ENCODE measurements around the gene MAP3K5. TPM values are rescaled to one million over a fixed set of nuclear protein-coding genes. Genes with fewer than 3 reads are reported as not detected.

Gene MAP3K5
- total and polyA plus RNA-seq, 4 donors = 7.5 to 28.3 (median 22.8) TPM

- ATAC-seq (ENCODE audit: insufficient read depth, low FRiP score) (no peak), DNase-seq (no peak)
- Histone ChIP-seq H3K4me3 (no peak overlapping the region), H3K27ac (ENCODE audit: low read depth in 1 of 2, low read length in 1 of 2) (no peak overlapping the region), H3K27me3 (ENCODE audit: control insufficient read depth in 3 of 3, insufficient read depth in 3 of 3, low read length in 2 of 3) (no peaks in the 10 kb centered on the region), H3K9ac (ENCODE audit: insufficient read depth in 1 of 2, low read length in 2 of 2) (no peak overlapping the region), H3K4me1 (ENCODE audit: control insufficient read depth in 5 of 5, insufficient read depth in 5 of 5, low read length in 5 of 5) (peaks cover 0 to 25% (median 0%) of the 10 kb centered on the region in 5 donors), H3K9me3 (ENCODE audit: control insufficient read depth in 4 of 4, insufficient read depth in 3 of 4, low read length in 3 of 4) (no peaks in the 10 kb centered on the region), H3K36me3 (ENCODE audit: control insufficient read depth in 4 of 4, insufficient read depth in 4 of 4, low read length in 4 of 4) (no peaks in the 10 kb centered on the region)
- 93 to 95% methylated on average over 6 of the region's 6 CpGs for WGBS, 2 donors
- TF ChIP-seq CTCF (IDR thresholded peaks at IDR 0.05; ENCODE audit: control extremely low read depth, extremely low read depth) = no peak
Observed at GRCh38 chr6:136783021-136783420, 9.3 kb downstream of the MAP3K5 start.

GRCh38 chr6:136782021-136782770, 10.1 kb downstream of the MAP3K5 start:
- H3K27me3 ChIP-seq (ENCODE audit: control insufficient read depth in 3 of 3, insufficient read depth in 3 of 3, low read length in 2 of 3) = no peaks in the 10 kb centered on the region
- H3K4me1 ChIP-seq (ENCODE audit: control insufficient read depth in 5 of 5, insufficient read depth in 5 of 5, low read length in 5 of 5) = peaks cover 0 to 22% (median 0%) of the 10 kb centered on the region in 5 donors
- no peak for DNase-seq
- no peak overlapping the region for H3K4me3 ChIP-seq
- H3K9me3 ChIP-seq (ENCODE audit: control insufficient read depth in 4 of 4, insufficient read depth in 3 of 4, low read length in 3 of 4) = no peaks in the 10 kb centered on the region
- no peak for ATAC-seq (ENCODE audit: insufficient read depth, low FRiP score)
- 40 to 41% methylated on average over 1 of the region's 1 CpG for WGBS, 2 donors
- TF ChIP-seq CTCF (IDR thresholded peaks at IDR 0.05; ENCODE audit: control extremely low read depth, extremely low read depth) = no peak
- H3K27ac ChIP-seq (ENCODE audit: low read depth in 1 of 2, low read length in 1 of 2) = peak overlapping the region in 1 of 2 donors; percentile 34
- H3K9ac ChIP-seq (ENCODE audit: insufficient read depth in 1 of 2, low read length in 2 of 2) = no peak overlapping the region
- no peaks in the 10 kb centered on the region for H3K36me3 ChIP-seq (ENCODE audit: control insufficient read depth in 4 of 4, insufficient read depth in 4 of 4, low read length in 4 of 4)

GRCh38 chr6:136780972-136781371, 11.3 kb downstream of the MAP3K5 start:
- ATAC-seq (ENCODE audit: insufficient read depth, low FRiP score) (no peak), DNase-seq (no peak)
- Histone ChIP-seq H3K4me3 (no peak overlapping the region), H3K27me3 (ENCODE audit: control insufficient read depth in 3 of 3, insufficient read depth in 3 of 3, low read length in 2 of 3) (no peaks in the 10 kb centered on the region), H3K36me3 (ENCODE audit: control insufficient read depth in 4 of 4, insufficient read depth in 4 of 4, low read length in 4 of 4) (no peaks in the 10 kb centered on the region), H3K4me1 (ENCODE audit: control insufficient read depth in 5 of 5, insufficient read depth in 5 of 5, low read length in 5 of 5) (peaks cover 0 to 23% (median 0%) of the 10 kb centered on the region in 5 donors), H3K9me3 (ENCODE audit: control insufficient read depth in 4 of 4, insufficient read depth in 3 of 4, low read length in 3 of 4) (no peaks in the 10 kb centered on the region), H3K9ac (ENCODE audit: insufficient read depth in 1 of 2, low read length in 2 of 2) (no peak overlapping the region), H3K27ac (ENCODE audit: low read depth in 1 of 2, low read length in 1 of 2) (peak overlapping the region in 1 of 2 donors; percentile 26)
- no peak for TF ChIP-seq CTCF (IDR thresholded peaks at IDR 0.05; ENCODE audit: control extremely low read depth, extremely low read depth)
- 94 to 99% methylated on average over 3 of the region's 3 CpGs for WGBS, 2 donors

Data from lung (tissue), 12 donors.